Dermis blood vessel endothelial cell (primary cell): Measurements from ENCODE around the gene HHATL. TPM values are rescaled to one million over a fixed set of nuclear protein-coding genes. Genes with fewer than 3 reads are reported as not detected.

Experiments used
- DNase-seq: peaks from one replicate; pipeline ENCODE4 v3.0.0; 2010
- total RNA-seq: library from RNA; depleted of rRNA; stranded (reverse); fragments of >200 nt; gene quantifications from 2 replicates; pipeline ENCODE4 v1.2.3, GENCODE V29; 2014

HHATL gene
- total RNA-seq, 1 donor from 2014 or later: not detected

- no peak for DNase-seq
Observed at GRCh38 chr3:42652251-42652610, 50.4 kb downstream of the HHATL start.

DNA sequence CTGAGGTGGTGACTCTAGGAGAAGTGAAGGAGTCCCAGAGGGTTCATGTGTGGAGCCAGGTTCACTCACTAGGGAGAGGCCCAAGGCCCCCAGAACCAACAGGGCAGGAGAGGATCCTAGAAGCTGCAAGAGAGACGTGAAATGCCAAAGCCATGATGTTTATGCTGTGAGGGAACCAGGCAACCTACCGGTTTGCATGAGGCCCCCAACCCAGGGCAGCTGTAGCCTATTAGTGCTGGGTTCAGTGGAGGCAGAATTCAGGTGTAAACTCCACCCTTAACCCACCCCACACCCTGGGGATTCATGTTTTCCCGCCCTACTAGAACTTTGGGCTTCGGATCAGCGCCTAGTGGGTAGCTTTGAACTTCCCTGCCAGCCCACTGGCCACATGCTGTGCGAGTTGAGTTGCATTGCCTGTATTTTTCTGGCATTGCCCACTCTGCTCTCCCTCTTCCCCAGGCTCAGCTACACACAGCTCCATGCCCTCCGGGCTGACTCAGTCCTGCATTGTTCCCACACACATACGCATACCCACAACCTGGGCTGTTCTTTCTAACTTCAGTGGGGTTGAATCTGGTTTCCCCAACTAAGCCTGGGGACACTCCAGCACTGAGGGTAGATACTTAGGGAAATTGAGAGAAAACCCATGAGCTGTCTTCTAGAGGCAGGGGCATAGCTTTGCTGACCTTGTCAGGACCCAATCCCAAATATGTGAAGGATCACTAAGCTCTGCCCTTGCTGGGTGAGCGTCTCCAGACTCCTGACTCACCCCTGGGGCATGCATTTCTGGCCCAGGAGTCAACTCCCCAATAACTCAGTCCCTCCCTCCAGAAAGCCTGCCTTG lies 51.1 kb downstream of the HHATL start:
- peak; percentile 33 for DNase-seq

- no peak for DNase-seq
Observed at GRCh38 chr3:42649783-42650182, 52.8 kb downstream of the HHATL start.

GRCh38 chr3:42649006-42649405 lies 53.6 kb downstream of the HHATL start:
- no peak for DNase-seq

DNA sequence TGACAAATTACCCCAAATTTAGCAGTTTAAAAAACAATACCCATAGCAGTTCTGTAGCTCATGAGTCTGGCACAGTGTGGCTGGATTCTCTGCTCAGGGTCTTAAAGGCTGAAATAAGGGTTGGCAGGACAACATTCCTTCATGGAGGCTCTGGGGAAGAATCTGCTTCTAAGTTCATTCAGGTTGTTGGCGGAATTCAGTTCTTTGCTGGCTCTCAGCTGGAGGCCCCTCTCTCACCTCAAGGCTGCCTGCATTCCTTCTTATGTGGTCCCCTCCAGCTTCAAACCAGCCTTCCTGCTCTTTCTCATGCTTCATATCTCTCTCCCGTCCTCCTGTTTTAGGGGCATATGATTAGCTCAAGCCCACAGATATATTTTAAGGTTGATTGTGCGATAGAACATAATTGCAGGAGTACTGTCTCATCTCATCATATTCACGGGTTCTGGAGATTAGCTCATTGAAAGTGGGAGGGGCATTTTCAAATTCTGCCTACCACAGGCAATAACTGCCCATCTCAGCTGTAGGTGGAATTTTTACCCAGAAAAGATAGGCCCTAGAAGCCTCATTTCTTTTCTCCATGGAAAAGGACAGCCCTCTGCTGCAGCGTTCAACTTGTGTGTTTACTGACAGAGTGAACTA lies 54.7 kb downstream of the HHATL start:
- no peak for DNase-seq

Other genes starting within 250 kb of the HHATL start
- 0.23 and 0.85 TPM in 2 replicates for gene VIPR1, start 200.2 kb downstream of the HHATL start, total RNA-seq
- 104 and 114 TPM in 2 replicates for gene SEC22C, start 120.8 kb downstream of the HHATL start, total RNA-seq
- gene SS18L2, start 111.9 kb downstream of the HHATL start, total RNA-seq: 23.4 and 46.5 TPM in 2 replicates
- gene NKTR, start 102.1 kb downstream of the HHATL start, total RNA-seq: 61.7 and 133 TPM in 2 replicates
- gene ZBTB47, start 49.1 kb downstream of the HHATL start, total RNA-seq: 13.9 and 19.6 TPM in 2 replicates
- 0.17 TPM in 1 of 2 replicates, not detected in the other for gene KLHL40, start 17.3 kb downstream of the HHATL start, total RNA-seq
- gene CCDC13, start 70.5 kb upstream of the HHATL start, total RNA-seq: 0.28 and 1.0 TPM in 2 replicates
- gene HIGD1A, start 101.7 kb upstream of the HHATL start, total RNA-seq: 110 and 112 TPM in 2 replicates
- 11.2 and 13.3 TPM in 2 replicates for gene ACKR2, start 106.6 kb upstream of the HHATL start, total RNA-seq
- not detected in 2 replicates for gene CYP8B1, start 173.1 kb upstream of the HHATL start, total RNA-seq
- 1.5 and 2.4 TPM in 2 replicates for gene ZNF662, start 203.3 kb upstream of the HHATL start, total RNA-seq